Mammary epithelial cell (primary cell): ENCODE measurements around the gene GOLT1A.

Source experiments
- EZH2 ChIP-seq: IDR thresholded peaks from 2 replicates; pipeline ENCODE4 v1.6.1; 2012; ENCODE audit warnings: low read length, inconsistent platforms, borderline replicate concordance
- TF ChIP-seq, protein P1 (sequence below), 2 donors: IDR thresholded peaks in 1 of 2; conservative IDR thresholded peaks in 1 of 2; 2 replicates each; pipeline ENCODE4 v1.5.1; 2011 to 2012; ENCODE audit warnings: inconsistent platforms in 2 of 2, low read length in 2 of 2, mild to moderate bottlenecking in 2 of 2, control low read depth in 1 of 2, low read depth in 1 of 2; ENCODE audit not compliant: insufficient read depth in 1 of 2; ENCODE audit errors: extremely low read depth in 1 of 2

DNA sequence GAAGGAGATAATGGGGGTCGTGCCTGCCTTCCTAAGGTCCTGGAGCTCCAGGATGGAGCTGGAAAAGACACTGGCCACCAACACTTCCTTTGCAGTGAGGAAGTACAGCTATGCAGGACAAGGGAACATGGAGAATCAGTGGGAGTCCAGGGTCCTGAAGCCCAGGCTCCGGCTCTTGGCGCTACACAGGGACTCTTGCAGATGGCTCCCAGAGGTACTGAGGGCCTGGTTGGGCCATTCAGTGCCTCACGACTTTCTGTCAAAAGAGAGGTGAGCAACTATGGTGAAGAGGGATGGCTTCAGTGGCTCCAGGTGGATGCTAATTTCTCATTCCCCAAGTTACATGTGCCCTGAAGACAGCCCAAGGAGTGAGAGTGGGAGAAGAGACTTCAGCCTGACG, 60.1 kb downstream of the GOLT1A start:
- TF ChIP-seq, protein P1, sequence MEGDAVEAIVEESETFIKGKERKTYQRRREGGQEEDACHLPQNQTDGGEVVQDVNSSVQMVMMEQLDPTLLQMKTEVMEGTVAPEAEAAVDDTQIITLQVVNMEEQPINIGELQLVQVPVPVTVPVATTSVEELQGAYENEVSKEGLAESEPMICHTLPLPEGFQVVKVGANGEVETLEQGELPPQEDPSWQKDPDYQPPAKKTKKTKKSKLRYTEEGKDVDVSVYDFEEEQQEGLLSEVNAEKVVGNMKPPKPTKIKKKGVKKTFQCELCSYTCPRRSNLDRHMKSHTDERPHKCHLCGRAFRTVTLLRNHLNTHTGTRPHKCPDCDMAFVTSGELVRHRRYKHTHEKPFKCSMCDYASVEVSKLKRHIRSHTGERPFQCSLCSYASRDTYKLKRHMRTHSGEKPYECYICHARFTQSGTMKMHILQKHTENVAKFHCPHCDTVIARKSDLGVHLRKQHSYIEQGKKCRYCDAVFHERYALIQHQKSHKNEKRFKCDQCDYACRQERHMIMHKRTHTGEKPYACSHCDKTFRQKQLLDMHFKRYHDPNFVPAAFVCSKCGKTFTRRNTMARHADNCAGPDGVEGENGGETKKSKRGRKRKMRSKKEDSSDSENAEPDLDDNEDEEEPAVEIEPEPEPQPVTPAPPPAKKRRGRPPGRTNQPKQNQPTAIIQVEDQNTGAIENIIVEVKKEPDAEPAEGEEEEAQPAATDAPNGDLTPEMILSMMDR (conservative IDR thresholded peaks at IDR 0.05 in 1 of 2, IDR thresholded peaks at IDR 0.05 in 1 of 2; ENCODE audit: extremely low read depth in 1 of 2, insufficient read depth in 1 of 2, low read depth in 1 of 2, low read length in 2 of 2): no peak
- TF ChIP-seq EZH2: no peak
